Hepatocyte (in vitro differentiated cells): ENCODE results near the gene CCL27.

Experiments used
- CTCF ChIP-seq: fragments of 200-600 bp; sonication (generic); IDR thresholded peaks from 2 replicates; pipeline ENCODE4 v1.5.1; 2016; ENCODE audit warnings: antibody characterized with exemption, mild to moderate bottlenecking; ENCODE audit not compliant: poor library complexity
- EZH2 ChIP-seq: fragments of 200-600 bp; sonication (generic); IDR thresholded peaks from 2 replicates; pipeline ENCODE4 v1.6.1; 2016; ENCODE audit warnings: antibody characterized with exemption, mild to moderate bottlenecking, borderline replicate concordance

GRCh38 chr9:34650816-34651215 lies 11.6 kb downstream of the CCL27 start:
- no peak for TF ChIP-seq CTCF
- TF ChIP-seq EZH2 = no peak
